Measurements from ENCODE around the gene IGSF22.

IGSF22 gene

GRCh38 chr11:18743900-18744514 lies 18.0 kb upstream of the IGSF22 start:
- DNase-seq (ENCODE audit: low read depth) = no peak

- DNase-seq (ENCODE audit: low read depth) = no peak
Observed at GRCh38 chr11:18743365-18743764, 17.4 kb upstream of the IGSF22 start.

GRCh38 chr11:18741783-18742182 lies 15.8 kb upstream of the IGSF22 start:
- DNase-seq (ENCODE audit: low read depth) = no peak

GRCh38 chr11:18739685-18740084 lies 13.7 kb upstream of the IGSF22 start:
- no peak for DNase-seq (ENCODE audit: low read depth)

- DNase-seq (ENCODE audit: low read depth) = no peak
Observed at GRCh38 chr11:18737642-18738041, 11.7 kb upstream of the IGSF22 start.

- DNase-seq (ENCODE audit: low read depth) = no peak
Observed at GRCh38 chr11:18736590-18737148, 10.7 kb upstream of the IGSF22 start.

- DNase-seq (ENCODE audit: low read depth) = no peak
Observed at GRCh38 chr11:18733202-18733601, 7.2 kb upstream of the IGSF22 start.

GRCh38 chr11:18731949-18732821 lies 6.2 kb upstream of the IGSF22 start:
- DNase-seq (ENCODE audit: low read depth) = peak; percentile 49

GRCh38 chr11:18731441-18731840 lies 5.5 kb upstream of the IGSF22 start:
- DNase-seq (ENCODE audit: low read depth) = no peak

- no peak for DNase-seq (ENCODE audit: low read depth)
Observed at GRCh38 chr11:18730020-18730419, 4.0 kb upstream of the IGSF22 start.

- DNase-seq (ENCODE audit: low read depth) = no peak
Observed at GRCh38 chr11:18729426-18729825, 3.4 kb upstream of the IGSF22 start.

GRCh38 chr11:18728658-18729057 lies 2.7 kb upstream of the IGSF22 start:
- no peak for DNase-seq (ENCODE audit: low read depth)

GRCh38 chr11:18727479-18728236 lies 1.7 kb upstream of the IGSF22 start:
- peak; percentile 28 for DNase-seq (ENCODE audit: low read depth)

- no peak for DNase-seq (ENCODE audit: low read depth)
Observed at GRCh38 chr11:18723991-18724390, 2.0 kb downstream of the IGSF22 start.

- DNase-seq (ENCODE audit: low read depth) = no peak
Observed at GRCh38 chr11:18722293-18722637, 3.7 kb downstream of the IGSF22 start.

GRCh38 chr11:18721561-18722292 lies 4.3 kb downstream of the IGSF22 start:
- peak; percentile 26 for DNase-seq (ENCODE audit: low read depth)

GRCh38 chr11:18720808-18721560 lies 5.0 kb downstream of the IGSF22 start:
- peak; percentile 74 for DNase-seq (ENCODE audit: low read depth)

- no peak for DNase-seq (ENCODE audit: low read depth)
Observed at GRCh38 chr11:18720091-18720807, 5.7 kb downstream of the IGSF22 start.

GRCh38 chr11:18715476-18715875 lies 10.5 kb downstream of the IGSF22 start:
- no peak for DNase-seq (ENCODE audit: low read depth)

GRCh38 chr11:18714443-18714780 lies 11.6 kb downstream of the IGSF22 start:
- no peak for DNase-seq (ENCODE audit: low read depth)
